NCI-H187 treated with DMSO at 0.1 percent for 48 hours (cell line): ENCODE data around the gene KLRC4.
"Not testable (repeated sequence)": the region's sequence is repeated elsewhere in the genome, so short reads cannot be mapped to it uniquely, and the experiment has no call there.

ENCODE experiments used
- DNase-seq: peaks from one replicate; lab custom pipeline; 2025; lab: John Stamatoyannopoulos, UW

Gene KLRC4

GRCh38 chr12:10409392-10409791 lies at the start of gene KLRC4:
TSS of gene KLRC4 (minus strand) at chr12:10409757. CDS start at chr12:10409575, 182 bp downstream.
- DNase-seq = peak; percentile 57

GRCh38 chr12:10457760-10458159 lies 48.2 kb upstream of the KLRC4 start:
- no peak for DNase-seq

GRCh38 chr12:10456856-10457255 lies 47.3 kb upstream of the KLRC4 start:
- no peak for DNase-seq

GRCh38 chr12:10455766-10456165 lies 46.2 kb upstream of the KLRC4 start:
- DNase-seq = no peak

GRCh38 chr12:10454531-10454930 lies 45.0 kb upstream of the KLRC4 start:
- DNase-seq = no peak

GRCh38 chr12:10453156-10453555 lies 43.6 kb upstream of the KLRC4 start, which contains the start of gene KLRC1:
TSS of gene KLRC1 (minus strand) at chr12:10453377. CDS start at chr12:10451156, 2,221 bp downstream.
- no peak for DNase-seq

GRCh38 chr12:10448236-10448635 lies 38.7 kb upstream of the KLRC4 start:
- DNase-seq = no peak

GRCh38 chr12:10446052-10446451 lies 36.5 kb upstream of the KLRC4 start:
- DNase-seq = not testable (repeated sequence)

- not testable (repeated sequence) for DNase-seq
These were observed 31.6 kb upstream of the KLRC4 start for GRCh38 chr12:10441144-10441543.

GRCh38 chr12:10439608-10440274 lies 30.2 kb upstream of the KLRC4 start:
- DNase-seq = not testable (repeated sequence)

- not testable (repeated sequence) for DNase-seq
These were observed 28.0 kb upstream of the KLRC4 start for GRCh38 chr12:10437601-10438000.

GRCh38 chr12:10435816-10436215 lies 26.3 kb upstream of the KLRC4 start, which contains the start of gene KLRC2:
TSS of gene KLRC2 (minus strand) at chr12:10436010. CDS start at chr12:10435986, 24 bp downstream.
- DNase-seq = not testable (repeated sequence)

- DNase-seq = not testable (repeated sequence)
These were observed 21.1 kb upstream of the KLRC4 start for GRCh38 chr12:10430623-10431022.

GRCh38 chr12:10425938-10426337 lies 16.4 kb upstream of the KLRC4 start:
- not testable (repeated sequence) for DNase-seq

- not testable (repeated sequence) for DNase-seq
These were observed 14.8 kb upstream of the KLRC4 start for GRCh38 chr12:10424260-10424899.

GRCh38 chr12:10422159-10422558 lies 12.6 kb upstream of the KLRC4 start:
- not testable (repeated sequence) for DNase-seq

- not testable (repeated sequence) for DNase-seq
These were observed 10.8 kb upstream of the KLRC4 start, which contains the start of gene KLRC3 for GRCh38 chr12:10420334-10420733. TSS of gene KLRC3 (minus strand) at chr12:10420595. CDS start at chr12:10420550, 45 bp downstream.

GRCh38 chr12:10408842-10409241 lies 715 bp downstream of the KLRC4 start:
- no peak for DNase-seq

- DNase-seq = no peak
These were observed 2.8 kb downstream of the KLRC4 start for GRCh38 chr12:10406725-10407124.

GRCh38 chr12:10405294-10405693 lies 4.3 kb downstream of the KLRC4 start:
- no peak for DNase-seq

- DNase-seq = no peak
These were observed 4.8 kb downstream of the KLRC4 start for GRCh38 chr12:10404798-10405197.

GRCh38 chr12:10400829-10401228 lies 8.7 kb downstream of the KLRC4 start:
- no peak for DNase-seq

- DNase-seq = no peak
These were observed 11.4 kb downstream of the KLRC4 start for GRCh38 chr12:10398168-10398567.
